Adipocyte (in vitro differentiated cells): ENCODE measurements around the gene TAAR2.

Source experiments
- DNase-seq: peaks from one replicate; pipeline ENCODE4 v3.0.0-alpha.2; 2015; ENCODE audit warnings: low read depth
- H3K27me3 ChIP-seq: replicated peaks from 2 replicates; pipeline ENCODE4 v1.7.0; 2013; ENCODE audit warnings: mild to moderate bottlenecking, low read length, moderate library complexity; ENCODE audit not compliant: control insufficient read depth, insufficient read depth
- H3K36me3 ChIP-seq: 2 replicates; pipeline ENCODE4 v1.7.0; 2013; ENCODE audit warnings: low read length, mild to moderate bottlenecking, moderate library complexity; ENCODE audit not compliant: control insufficient read depth, insufficient read depth, severe bottlenecking
- H3K4me1 ChIP-seq: 2 replicates; pipeline ENCODE4 v1.7.0; 2013; ENCODE audit warnings: mild to moderate bottlenecking, low read length, moderate library complexity; ENCODE audit not compliant: control insufficient read depth, insufficient read depth
- H3K4me3 ChIP-seq: 2 replicates; pipeline ENCODE4 v1.7.0; 2013; ENCODE audit warnings: mild to moderate bottlenecking, low read length, moderate library complexity
- H3K9ac ChIP-seq: 2 replicates; pipeline ENCODE4 v1.7.0; 2013; ENCODE audit warnings: mild to moderate bottlenecking, low read length, moderate library complexity
- H3K9me3 ChIP-seq: 2 replicates; pipeline ENCODE4 v1.7.0; 2013; ENCODE audit warnings: mild to moderate bottlenecking, low read length, moderate library complexity; ENCODE audit not compliant: control insufficient read depth

The TAAR2 gene

GRCh38 chr6:132584698-132585097 is 39.4 kb downstream of the TAAR2 start:
- no peak for DNase-seq
- Histone ChIP-seq H3K36me3 (no peaks in the 10 kb centered on the region), H3K9me3 (peaks cover 16% of the 10 kb centered on the region), H3K9ac (no peak overlapping the region), H3K4me3 (no peak overlapping the region), H3K27me3 (peaks cover 32% of the 10 kb centered on the region), H3K4me1 (no peaks in the 10 kb centered on the region)

GRCh38 chr6:132571774-132572173 is 52.3 kb downstream of the TAAR2 start:
- Histone ChIP-seq H3K4me1 (no peaks in the 10 kb centered on the region), H3K36me3 (no peaks in the 10 kb centered on the region), H3K27me3 (peaks cover 57% of the 10 kb centered on the region), H3K4me3 (no peak overlapping the region), H3K9ac (no peak overlapping the region), H3K9me3 (no peaks in the 10 kb centered on the region)
- no peak for DNase-seq

GRCh38 chr6:132570221-132570777 is 53.8 kb downstream of the TAAR2 start, which contains the start of gene TAAR6:
Gene TAAR6, plus strand, starts transcription at chr6:132570322. Its CDS starts 0 bp downstream, at chr6:132570322.
- Histone ChIP-seq H3K9ac (no peak within 1 kb of the TSS), H3K4me3 (no peak within 1 kb of the TSS), H3K9me3 (no peaks in the 10 kb centered on the region), H3K27me3 (peaks cover 51% of the 10 kb centered on the region), H3K36me3 (no peaks in the 10 kb centered on the region), H3K4me1 (no peaks in the 10 kb centered on the region)
- no peak for DNase-seq

DNA sequence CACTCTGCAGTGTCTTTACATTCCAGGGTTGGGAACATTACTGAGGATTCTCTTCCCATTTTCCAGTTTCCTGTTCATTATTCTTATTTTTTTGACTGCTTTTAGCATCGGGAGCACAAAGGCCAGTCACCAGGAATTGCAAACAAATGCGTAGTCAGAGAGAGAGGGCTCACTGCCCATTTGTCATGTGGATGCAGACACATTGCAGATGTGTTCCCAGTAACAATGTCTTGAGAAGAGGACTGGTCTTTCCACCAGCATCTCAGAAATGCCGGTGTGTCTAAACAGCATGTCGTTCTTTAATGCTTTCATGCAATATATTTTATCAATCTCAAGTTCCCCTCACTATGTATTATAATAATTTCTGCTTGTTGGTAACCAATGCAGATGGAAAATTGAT is 54.9 kb downstream of the TAAR2 start:
- H3K9me3 ChIP-seq, result no peaks in the 10 kb centered on the region
- H3K4me3 ChIP-seq, result no peak overlapping the region
- no peaks in the 10 kb centered on the region for H3K4me1 ChIP-seq
- H3K36me3 ChIP-seq, result no peaks in the 10 kb centered on the region
- H3K9ac ChIP-seq, result no peak overlapping the region
- DNase-seq, result no peak
- H3K27me3 ChIP-seq, result peaks cover 49% of the 10 kb centered on the region

GRCh38 chr6:132568611-132569010 is 55.5 kb downstream of the TAAR2 start:
- H3K9ac ChIP-seq, result no peak overlapping the region
- no peak for DNase-seq

GRCh38 chr6:132567566-132567965 is 56.5 kb downstream of the TAAR2 start:
- DNase-seq, result no peak
- no peak overlapping the region for H3K4me3 ChIP-seq
- no peaks in the 10 kb centered on the region for H3K9me3 ChIP-seq
- no peaks in the 10 kb centered on the region for H3K36me3 ChIP-seq
- H3K27me3 ChIP-seq, result peaks cover 50% of the 10 kb centered on the region
- H3K9ac ChIP-seq, result no peak overlapping the region
- no peaks in the 10 kb centered on the region for H3K4me1 ChIP-seq

More at GRCh38 chr6:132568611-132569010, 55.5 kb downstream of the TAAR2 start:
- Histone ChIP-seq H3K4me3 (no peak overlapping the region), H3K9me3 (no peaks in the 10 kb centered on the region), H3K36me3 (no peaks in the 10 kb centered on the region), H3K4me1 (no peaks in the 10 kb centered on the region), H3K27me3 (peaks cover 49% of the 10 kb centered on the region)
